Stimulated activated CD8-positive, alpha-beta memory T cell treated with anti-CD3 and anti-CD28 coated beads, Interleukin-15, amount 100 ng/mL, for 24 hours (primary cell): ENCODE data around the gene RUBCNL.
"Not testable (repeated sequence)": the region's sequence is repeated elsewhere in the genome, so short reads cannot be mapped to it uniquely, and the experiment has no call there.

ENCODE experiments used
- DNase-seq: peaks from one replicate; pipeline ENCODE4 v3.0.0-alpha.2; 2020; ENCODE audit warnings: low read depth

Gene RUBCNL

GRCh38 chr13:46373623-46374022 lies 13.4 kb downstream of the RUBCNL start:
- DNase-seq, result no peak

GRCh38 chr13:46372938-46373337 lies 14.1 kb downstream of the RUBCNL start:
- DNase-seq, result not testable (repeated sequence)

DNA sequence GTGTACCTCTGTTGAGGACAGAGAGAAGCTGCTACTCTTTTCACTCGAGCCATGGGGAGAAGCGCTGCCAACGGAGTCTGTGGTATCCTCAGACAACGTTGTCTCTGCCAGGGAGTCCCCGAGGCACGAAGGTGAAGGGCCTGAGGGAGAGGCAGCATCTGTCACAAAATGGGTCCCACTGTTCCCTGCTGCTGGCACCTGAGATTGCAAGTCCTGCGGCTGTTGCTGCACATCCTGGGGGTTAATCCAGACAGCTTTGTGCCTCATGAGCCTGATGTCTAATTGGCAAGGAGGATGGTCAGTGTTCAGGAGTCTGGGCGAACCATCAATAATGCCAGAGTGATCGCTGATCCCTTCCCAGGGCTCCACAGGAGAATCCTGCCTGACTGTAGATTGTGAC lies 15.0 kb downstream of the RUBCNL start:
- no peak for DNase-seq

DNA sequence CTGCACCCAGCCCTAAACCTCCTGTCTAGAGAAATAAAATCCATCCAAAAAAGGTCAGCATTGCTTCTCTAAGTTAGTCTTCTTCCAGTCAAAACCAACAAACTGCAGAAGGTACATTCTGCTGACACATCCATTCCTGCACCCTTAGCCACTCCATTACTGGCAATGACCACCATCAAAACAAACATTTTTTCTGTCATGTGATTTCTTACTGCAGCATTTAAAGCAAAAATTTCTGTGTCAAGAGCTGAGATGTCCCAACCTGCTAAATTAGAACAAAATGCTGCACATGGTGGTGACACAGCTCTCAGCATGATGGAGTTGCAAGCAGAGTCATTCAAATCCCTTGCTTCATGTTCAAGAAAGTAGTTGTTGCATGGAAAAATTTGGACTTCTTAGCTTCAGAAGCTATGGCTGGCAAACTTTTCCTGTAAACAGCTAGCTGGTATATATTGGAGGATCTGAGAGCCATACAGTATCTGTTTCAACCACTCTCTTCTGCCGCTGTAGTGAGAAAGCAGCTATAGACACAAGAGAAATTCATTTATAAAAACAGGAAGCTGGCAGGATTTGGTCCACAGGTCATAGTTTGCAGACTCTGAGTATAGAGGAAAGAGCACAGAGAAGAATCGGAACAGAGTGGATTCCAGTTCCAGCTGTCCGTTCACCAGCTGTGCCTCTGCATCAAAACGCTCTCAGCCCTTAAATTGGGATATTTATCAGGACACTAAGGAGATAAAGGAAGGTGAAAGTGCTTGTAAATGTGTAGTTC lies 17.4 kb downstream of the RUBCNL start:
- no peak for DNase-seq

DNA sequence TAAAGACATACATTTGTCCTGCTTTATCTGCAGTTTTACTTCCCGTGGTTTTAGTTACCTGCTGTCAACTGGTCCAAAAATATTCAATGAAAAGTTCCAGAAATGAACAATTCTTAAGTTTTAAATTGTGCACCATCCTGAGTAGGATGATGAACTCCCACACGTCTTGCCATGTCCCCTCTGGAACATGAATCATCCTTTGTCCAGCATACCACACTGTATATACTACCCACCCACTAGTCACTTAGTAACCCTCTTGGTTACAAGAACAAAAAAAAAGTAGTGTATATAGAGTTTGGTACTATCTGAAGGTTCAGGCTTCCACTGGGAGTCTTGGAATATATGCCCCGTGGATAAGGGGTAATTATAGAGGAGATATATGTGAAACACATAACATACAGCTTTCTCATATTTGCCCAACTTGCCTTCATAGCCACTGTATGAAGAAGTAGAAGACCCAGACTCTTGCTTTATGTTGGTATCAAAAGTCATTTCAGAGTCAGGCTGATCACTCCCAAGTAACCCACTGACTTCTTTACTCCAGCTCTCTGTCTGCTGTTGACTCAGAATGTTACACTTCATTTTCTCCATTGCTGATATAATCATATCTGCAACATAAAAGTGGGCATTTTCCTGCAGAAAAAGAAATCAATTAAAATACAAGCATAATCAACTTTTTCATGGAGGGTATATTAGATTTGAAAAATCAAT lies 19.3 kb downstream of the RUBCNL start:
- no peak for DNase-seq

DNA sequence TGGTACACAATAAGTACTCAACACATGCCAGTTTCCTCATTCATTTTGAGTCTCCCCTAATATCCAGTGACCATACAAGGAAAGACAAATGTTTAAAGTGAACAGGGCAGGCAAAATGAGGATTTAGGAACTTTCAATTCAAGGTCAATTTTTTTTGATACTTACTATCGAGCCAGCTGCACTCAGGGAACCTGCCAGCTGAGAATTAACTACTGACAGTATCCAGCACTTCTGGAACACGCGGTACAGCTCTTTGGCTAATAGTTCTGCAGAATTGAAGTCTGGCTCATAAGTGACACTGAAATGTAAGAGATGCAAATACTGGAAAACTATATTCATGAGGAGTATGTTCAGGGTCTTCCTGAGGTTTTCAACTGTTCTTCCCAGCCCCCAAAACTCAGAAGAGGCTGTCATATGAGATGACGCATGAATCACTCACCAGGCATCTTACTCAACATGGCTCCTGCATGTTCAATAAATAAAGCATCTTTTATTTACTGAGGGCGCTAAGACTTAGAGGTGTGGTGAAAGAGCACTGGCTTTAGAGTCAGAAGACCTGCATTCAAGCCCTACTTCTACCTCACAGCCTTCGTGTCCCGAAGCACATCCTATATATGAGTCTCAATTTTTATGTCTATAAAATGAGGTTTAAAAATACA lies 25.6 kb downstream of the RUBCNL start:
- no peak for DNase-seq

- DNase-seq, result no peak
These were observed 26.4 kb downstream of the RUBCNL start for GRCh38 chr13:46360604-46361003.

DNA sequence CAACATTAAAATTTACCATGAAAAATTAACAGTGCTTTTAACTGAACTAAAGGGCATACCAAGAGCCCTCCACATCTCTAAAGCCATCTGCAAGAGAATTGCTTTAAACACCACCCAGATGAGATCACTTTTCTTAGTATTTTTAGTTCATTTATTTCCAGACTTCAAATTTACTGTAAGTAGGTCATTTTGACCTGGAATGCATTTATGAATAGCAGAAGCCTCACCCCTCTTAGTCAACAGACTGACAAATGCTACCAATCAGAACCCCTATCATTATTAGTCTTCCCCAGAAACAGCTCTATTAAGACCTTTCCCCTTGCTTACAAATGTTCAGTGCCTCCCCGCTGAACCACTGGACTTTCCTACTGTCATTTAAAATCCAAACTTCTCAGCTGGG lies 27.3 kb downstream of the RUBCNL start:
- no peak for DNase-seq

- DNase-seq, result no peak
These were observed 31.0 kb downstream of the RUBCNL start for GRCh38 chr13:46355901-46356590.

DNA sequence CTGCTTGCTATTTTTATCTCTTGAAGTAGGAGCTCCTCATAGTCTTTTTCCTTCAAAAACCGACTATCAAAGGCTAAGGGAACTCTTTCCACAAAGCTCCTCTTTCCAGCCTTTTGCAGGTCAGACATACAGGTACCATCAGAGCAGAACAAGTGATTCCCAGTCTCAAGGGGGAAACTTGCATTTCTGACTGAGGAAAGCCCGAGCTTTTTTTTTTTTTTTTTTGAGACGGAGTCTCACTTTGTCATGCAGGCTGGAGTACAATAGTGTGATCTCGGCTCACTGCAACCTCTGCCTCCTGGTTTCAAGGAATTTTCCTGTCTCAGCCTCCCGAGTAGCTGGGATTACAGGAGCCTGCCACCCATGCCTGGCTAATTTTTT lies 32.0 kb downstream of the RUBCNL start:
- no peak for DNase-seq

DNA sequence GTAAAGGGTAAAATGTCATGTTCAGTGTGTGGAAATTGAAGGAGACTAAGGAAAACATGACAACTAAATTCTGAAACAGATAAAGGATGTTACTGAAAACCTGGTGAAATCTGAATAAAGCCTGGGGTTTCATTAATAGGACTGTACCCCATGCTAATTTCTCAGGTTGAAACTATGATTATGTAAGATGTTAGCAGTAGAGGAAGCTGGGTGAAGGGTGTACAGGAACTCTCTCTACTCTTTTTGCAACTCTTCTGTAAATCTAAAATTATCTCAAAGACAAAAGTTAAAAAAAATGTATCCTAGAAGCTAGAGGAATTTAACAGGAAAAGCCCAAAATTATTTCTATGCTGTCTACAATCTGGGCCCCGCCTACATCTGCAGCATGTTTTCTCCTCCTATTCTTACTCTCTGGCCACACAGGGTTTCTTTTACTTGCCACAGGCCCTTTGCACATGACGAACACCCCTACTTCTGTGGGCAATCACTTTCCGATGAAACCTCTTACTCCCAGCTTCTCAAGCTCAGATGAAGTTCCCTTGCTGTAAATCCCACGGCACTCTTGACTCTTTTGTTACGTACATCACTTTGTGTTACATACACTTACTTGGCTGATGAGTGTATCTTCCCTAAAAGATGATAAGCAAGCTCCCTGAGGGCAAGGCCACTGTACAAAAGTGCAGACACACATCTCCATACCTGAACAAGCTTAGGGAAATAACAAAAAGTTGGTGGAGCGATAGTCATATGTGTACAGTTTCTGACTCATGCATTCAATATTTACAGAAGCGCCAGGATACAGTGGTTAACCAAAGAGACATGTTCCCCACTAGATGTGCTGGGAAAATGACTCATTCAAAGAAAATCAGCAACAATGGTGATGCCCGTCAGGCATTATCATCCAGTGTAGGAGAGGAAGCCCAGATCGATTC lies 32.6 kb downstream of the RUBCNL start:
- no peak for DNase-seq

DNA sequence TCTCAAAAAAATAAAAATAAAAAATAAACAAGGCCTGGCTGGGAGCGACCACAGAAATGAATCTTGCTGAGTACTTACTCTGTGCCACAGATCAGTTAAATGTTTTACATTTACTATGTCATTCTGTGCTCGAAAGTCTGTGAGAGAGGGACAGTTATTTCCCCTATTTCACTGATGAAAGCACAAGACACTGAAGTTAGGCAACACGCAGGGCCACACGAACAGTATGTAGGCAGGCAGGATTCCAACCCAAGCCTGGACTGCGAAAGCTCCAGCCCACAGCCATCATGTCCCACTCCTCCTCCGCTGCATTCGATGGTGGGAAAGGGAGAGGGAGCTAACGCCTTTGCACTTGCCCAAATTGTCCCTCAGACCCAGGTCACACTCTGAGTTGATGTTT lies 34.2 kb downstream of the RUBCNL start:
- DNase-seq, result no peak

GRCh38 chr13:46350003-46350402 lies 37.0 kb downstream of the RUBCNL start:
- DNase-seq, result no peak

DNA sequence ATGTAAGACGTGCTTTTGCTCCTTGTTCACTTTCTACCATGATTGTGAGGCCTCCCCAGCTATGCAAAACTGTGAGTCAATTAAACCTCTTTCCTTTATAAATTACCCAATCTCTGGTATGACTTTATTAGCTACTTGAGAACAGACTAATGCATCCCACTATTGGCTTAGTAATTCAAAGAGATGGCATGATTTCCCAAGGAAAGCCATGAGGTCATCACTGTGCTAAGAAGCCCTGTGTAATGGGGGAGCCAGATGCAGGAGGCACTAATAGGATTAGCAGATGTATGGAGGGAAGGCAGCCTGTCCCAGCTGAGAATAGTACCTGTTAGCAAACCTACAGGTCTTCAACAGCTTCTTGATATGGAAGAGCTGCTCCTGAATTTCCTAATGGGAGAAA lies 38.1 kb downstream of the RUBCNL start:
- DNase-seq, result no peak

GRCh38 chr13:46347277-46347676 lies 39.8 kb downstream of the RUBCNL start:
- DNase-seq, result no peak

DNA sequence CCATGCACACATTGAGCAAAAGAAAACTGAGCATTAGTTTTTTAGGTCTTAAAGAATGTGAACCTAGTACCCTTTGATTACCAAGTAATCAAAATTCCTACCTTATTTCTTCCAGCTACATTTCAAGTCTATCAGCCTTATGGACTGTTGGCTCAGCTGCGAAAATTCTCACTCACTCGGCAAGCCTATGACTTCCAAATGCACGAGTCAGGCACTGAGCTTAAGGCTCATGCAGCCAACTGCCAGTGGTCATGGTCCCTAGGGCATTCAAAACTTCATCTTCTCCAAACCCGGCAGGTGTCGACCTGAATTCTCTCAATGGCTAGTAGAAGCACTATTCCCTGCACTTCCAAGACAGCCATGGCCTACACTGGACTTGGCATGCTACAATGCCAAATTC lies 41.2 kb downstream of the RUBCNL start:
- DNase-seq, result no peak

DNA sequence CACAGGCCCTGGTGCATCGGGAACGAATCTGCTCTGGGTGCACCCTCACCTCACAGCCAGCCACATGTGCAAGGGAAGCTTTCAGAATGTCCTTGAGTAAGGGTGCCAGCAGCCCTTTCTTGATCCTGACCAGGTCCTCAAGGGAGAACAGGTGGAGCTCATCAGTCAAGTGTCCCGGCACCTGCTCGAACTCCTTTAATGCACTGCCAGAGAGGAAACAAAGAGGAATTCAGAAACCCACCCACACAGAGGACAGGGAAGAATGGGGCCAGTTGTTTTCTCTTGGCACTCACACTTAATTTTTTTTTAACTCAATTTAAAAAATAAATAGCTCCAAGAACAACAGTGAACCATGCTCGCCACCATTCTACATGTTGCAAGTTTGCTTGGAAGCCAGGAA lies 41.7 kb downstream of the RUBCNL start:
- no peak for DNase-seq

DNA sequence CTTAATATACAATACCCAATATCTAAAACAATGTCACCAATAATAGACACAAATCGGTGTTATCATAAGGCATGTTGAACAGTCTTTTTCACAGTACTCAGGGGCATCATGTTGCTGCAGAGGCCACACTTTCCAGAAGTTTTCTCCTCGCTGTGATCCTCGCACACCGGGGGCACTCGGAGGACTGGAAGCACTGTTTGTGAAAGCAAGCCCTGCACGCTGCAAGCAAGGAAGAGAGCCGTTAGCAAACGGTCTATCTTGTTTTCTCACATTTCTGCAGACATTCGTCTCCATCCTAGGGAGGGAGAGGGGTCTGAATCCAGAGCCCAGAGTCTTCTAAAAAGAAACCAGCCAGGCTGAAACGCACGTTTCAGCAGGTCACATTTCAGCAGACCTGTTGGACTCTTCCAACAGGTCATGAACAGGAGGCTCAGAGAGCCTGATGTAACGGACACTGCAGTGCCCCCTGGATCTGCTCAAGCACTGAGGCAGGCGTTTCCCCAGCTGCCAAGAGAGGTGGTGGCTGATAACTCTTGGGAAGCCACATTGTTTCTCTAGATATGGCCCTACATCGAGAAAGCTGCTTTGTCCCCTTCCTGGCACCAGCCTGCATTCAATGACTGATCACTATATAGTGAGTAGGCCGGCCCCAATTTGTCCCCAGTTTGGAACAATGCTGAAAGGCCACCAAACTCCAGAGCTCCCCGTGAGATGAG lies 43.6 kb downstream of the RUBCNL start:
- no peak for DNase-seq

GRCh38 chr13:46342538-46342937 lies 44.5 kb downstream of the RUBCNL start:
- no peak for DNase-seq

- no peak for DNase-seq
These were observed 45.8 kb downstream of the RUBCNL start for GRCh38 chr13:46341112-46341711.
